HUES64 (cell line): Measurements from ENCODE around the gene RCVRN. TPM values are rescaled to one million over a fixed set of nuclear protein-coding genes. Genes with fewer than 3 reads are reported as not detected.

ENCODE experiments used
- H3K27ac ChIP-seq: 2 replicates; pipeline ENCODE4 v1.7.0; 2013; ENCODE audit warnings: low read depth, low read length, inconsistent platforms
- H3K27me3 ChIP-seq: 2 replicates; pipeline ENCODE4 v1.6.1; 2013; ENCODE audit warnings: mild to moderate bottlenecking, low read length; ENCODE audit not compliant: insufficient read depth
- H3K36me3 ChIP-seq: 2 replicates; pipeline ENCODE4 v1.6.1; 2013; ENCODE audit warnings: mild to moderate bottlenecking, low read length; ENCODE audit not compliant: insufficient read depth
- H3K4me1 ChIP-seq: 2 replicates; pipeline ENCODE4 v1.6.1; 2013; ENCODE audit warnings: mild to moderate bottlenecking, low read length, moderate library complexity; ENCODE audit not compliant: insufficient read depth
- H3K4me3 ChIP-seq: 2 replicates; pipeline ENCODE4 v1.5.1; 2013; ENCODE audit warnings: mild to moderate bottlenecking, low read length, moderate library complexity
- H3K9ac ChIP-seq: 2 replicates; pipeline ENCODE4 v1.6.1; 2013; ENCODE audit warnings: mild to moderate bottlenecking, low read depth, low read length
- H3K9me3 ChIP-seq: 2 replicates; pipeline ENCODE4 v1.6.1; 2013; ENCODE audit warnings: low read depth, low read length; ENCODE audit not compliant: insufficient read depth
- WGBS: fragments of 150-250, 120-280 bp; methylation state at CpG from one replicate; pipeline ENCODE4 v1.1.7; 2013; ENCODE audit warnings: missing lambda C conversion rate; 5-methylcytosine and 5-hydroxymethylcytosine counted together
- polyA plus RNA-seq, 2 experiments: library from polyadenylated mRNA; stranded (reverse); fragments of 50-300 nt; gene quantifications; one replicate each; pipeline ENCODE4 v1.2.3, GENCODE V29; 2013

RCVRN gene
- not detected for polyA plus RNA-seq (2013, experiment 1 of 2)
- not detected for polyA plus RNA-seq (2013, experiment 2 of 2)

GRCh38 chr17:9905078-9905415 is at the start of gene RCVRN:
Gene RCVRN (minus strand): TSS chr17:9905271. CDS start chr17:9905180, 91 bp downstream.
- H3K9me3 ChIP-seq: no peaks in the 10 kb centered on the region

GRCh38 chr17:9953492-9953891 is 48.4 kb upstream of the RCVRN start:
- no peak overlapping the region for H3K9ac ChIP-seq
- H3K27me3 ChIP-seq: no peaks in the 10 kb centered on the region
- H3K27ac ChIP-seq: no peak overlapping the region
- no peaks in the 10 kb centered on the region for H3K36me3 ChIP-seq
- no peak overlapping the region for H3K4me3 ChIP-seq
- peaks cover 12% of the 10 kb centered on the region for H3K4me1 ChIP-seq
- H3K9me3 ChIP-seq: no peaks in the 10 kb centered on the region
- WGBS: 93% methylated on average over 10 of the region's 10 CpGs

More at GRCh38 chr17:9905078-9905415, at the start of gene RCVRN:
- Histone ChIP-seq H3K27ac (no peak within 1 kb of the TSS), H3K4me1 (0 out of 2 replicates have a peak, but pooled peaks cover 5% of the 10 kb centered on the region), H3K36me3 (no peaks in the 10 kb centered on the region), H3K9ac (no peak within 1 kb of the TSS), H3K27me3 (no peaks in the 10 kb centered on the region), H3K4me3 (no peak within 1 kb of the TSS)
- WGBS: 96% methylated on average over 11 of the region's 11 CpGs

- H3K27me3 ChIP-seq: no peaks in the 10 kb centered on the region
- 90% methylated on average over 5 of the region's 5 CpGs for WGBS
Measured at GRCh38 chr17:9951803-9952202, 46.7 kb upstream of the RCVRN start.

GRCh38 chr17:9948928-9949327 is 43.9 kb upstream of the RCVRN start:
- 91% methylated on average over 10 of the region's 10 CpGs for WGBS
- H3K27me3 ChIP-seq: no peaks in the 10 kb centered on the region
- H3K27ac ChIP-seq: no peak overlapping the region
- no peaks in the 10 kb centered on the region for H3K4me1 ChIP-seq
- H3K36me3 ChIP-seq: no peaks in the 10 kb centered on the region
- H3K9me3 ChIP-seq: no peaks in the 10 kb centered on the region
- no peak overlapping the region for H3K4me3 ChIP-seq
- H3K9ac ChIP-seq: no peak overlapping the region

More at GRCh38 chr17:9951803-9952202, 46.7 kb upstream of the RCVRN start:
- H3K36me3 ChIP-seq: no peaks in the 10 kb centered on the region
- H3K9ac ChIP-seq: no peak overlapping the region
- H3K4me3 ChIP-seq: no peak overlapping the region
- no peaks in the 10 kb centered on the region for H3K9me3 ChIP-seq
- H3K4me1 ChIP-seq: peaks cover 7% of the 10 kb centered on the region
- H3K27ac ChIP-seq: no peak overlapping the region

- H3K9me3 ChIP-seq: no peaks in the 10 kb centered on the region
- no peaks in the 10 kb centered on the region for H3K4me1 ChIP-seq
- H3K27me3 ChIP-seq: no peaks in the 10 kb centered on the region
- no peaks in the 10 kb centered on the region for H3K36me3 ChIP-seq
- 96% methylated on average over 7 of the region's 7 CpGs for WGBS
- no peak overlapping the region for H3K27ac ChIP-seq
- H3K4me3 ChIP-seq: no peak overlapping the region
- H3K9ac ChIP-seq: no peak overlapping the region
Measured at GRCh38 chr17:9944704-9945103, 39.6 kb upstream of the RCVRN start.

- Histone ChIP-seq H3K27me3 (no peaks in the 10 kb centered on the region), H3K36me3 (no peaks in the 10 kb centered on the region)
- WGBS: 95% methylated on average over 9 of the region's 9 CpGs
Measured at GRCh38 chr17:9943343-9943742, 38.3 kb upstream of the RCVRN start.

GRCh38 chr17:9942885-9943284 is 37.8 kb upstream of the RCVRN start:
- H3K27me3 ChIP-seq: no peaks in the 10 kb centered on the region
- H3K9ac ChIP-seq: no peak overlapping the region
- no peak overlapping the region for H3K27ac ChIP-seq
- H3K36me3 ChIP-seq: no peaks in the 10 kb centered on the region
- peaks cover 4% of the 10 kb centered on the region; the same call in 1 of the 2 replicates for H3K9me3 ChIP-seq
- WGBS: 93% methylated on average over 13 of the region's 13 CpGs
- no peak overlapping the region for H3K4me3 ChIP-seq
- no peaks in the 10 kb centered on the region for H3K4me1 ChIP-seq

More at GRCh38 chr17:9943343-9943742, 38.3 kb upstream of the RCVRN start:
- Histone ChIP-seq H3K4me1 (no peaks in the 10 kb centered on the region), H3K9me3 (peaks cover 4% of the 10 kb centered on the region; the same call in 1 of the 2 replicates), H3K4me3 (no peak overlapping the region), H3K9ac (no peak overlapping the region), H3K27ac (no peak overlapping the region)

- Histone ChIP-seq H3K36me3 (no peaks in the 10 kb centered on the region), H3K4me1 (no peaks in the 10 kb centered on the region), H3K4me3 (no peak overlapping the region), H3K9me3 (peaks cover 4% of the 10 kb centered on the region; the same call in 1 of the 2 replicates), H3K9ac (no peak overlapping the region), H3K27me3 (no peaks in the 10 kb centered on the region), H3K27ac (no peak overlapping the region)
- 94% methylated on average over 13 of the region's 13 CpGs for WGBS
Measured at GRCh38 chr17:9941305-9941704, 36.2 kb upstream of the RCVRN start.

- no peaks in the 10 kb centered on the region for H3K27me3 ChIP-seq
- no peak overlapping the region for H3K4me3 ChIP-seq
- no peak overlapping the region for H3K27ac ChIP-seq
- 93% methylated on average over 9 of the region's 9 CpGs for WGBS
- H3K36me3 ChIP-seq: no peaks in the 10 kb centered on the region
- H3K9ac ChIP-seq: no peak overlapping the region
- H3K4me1 ChIP-seq: no peaks in the 10 kb centered on the region
- peaks cover 4% of the 10 kb centered on the region; the same call in 1 of the 2 replicates for H3K9me3 ChIP-seq
Measured at GRCh38 chr17:9940841-9941240, 35.8 kb upstream of the RCVRN start.

- Histone ChIP-seq H3K4me1 (no peaks in the 10 kb centered on the region), H3K9me3 (peaks cover 4% of the 10 kb centered on the region; the same call in 1 of the 2 replicates), H3K27me3 (no peaks in the 10 kb centered on the region), H3K27ac (no peak overlapping the region), H3K36me3 (no peaks in the 10 kb centered on the region), H3K4me3 (no peak overlapping the region), H3K9ac (no peak overlapping the region)
- WGBS: 94% methylated on average over 1 of the region's 1 CpG
Measured at GRCh38 chr17:9938764-9939163, 33.7 kb upstream of the RCVRN start.

GRCh38 chr17:9937901-9938300 is 32.8 kb upstream of the RCVRN start:
- H3K4me1 ChIP-seq: no peaks in the 10 kb centered on the region
- no peak overlapping the region for H3K9ac ChIP-seq
- no peak overlapping the region for H3K4me3 ChIP-seq
- H3K9me3 ChIP-seq: peaks cover 4% of the 10 kb centered on the region; the same call in 1 of the 2 replicates
- 93% methylated on average over 9 of the region's 9 CpGs for WGBS
- H3K27ac ChIP-seq: no peak overlapping the region
- no peaks in the 10 kb centered on the region for H3K36me3 ChIP-seq
- no peaks in the 10 kb centered on the region for H3K27me3 ChIP-seq

- Histone ChIP-seq H3K27ac (no peak overlapping the region), H3K4me1 (no peaks in the 10 kb centered on the region), H3K9ac (no peak overlapping the region), H3K27me3 (no peaks in the 10 kb centered on the region), H3K36me3 (no peaks in the 10 kb centered on the region), H3K9me3 (peaks cover 4% of the 10 kb centered on the region; the same call in 1 of the 2 replicates), H3K4me3 (no peak overlapping the region)
- WGBS: 90% methylated on average over 13 of the region's 13 CpGs
Measured at GRCh38 chr17:9937241-9937761, 32.2 kb upstream of the RCVRN start.
